GDM1 (cell line): ENCODE data around the gene NCKAP5.

ENCODE experiments used
- DNase-seq: peaks from one replicate; lab custom pipeline; 2025; lab: John Stamatoyannopoulos, UW

Gene NCKAP5

GRCh38 chr2:133574186-133574585 is 5.9 kb upstream of the NCKAP5 start:
- DNase-seq: no peak

- no peak for DNase-seq
Measured at GRCh38 chr2:133573491-133574162, 5.4 kb upstream of the NCKAP5 start.

DNA sequence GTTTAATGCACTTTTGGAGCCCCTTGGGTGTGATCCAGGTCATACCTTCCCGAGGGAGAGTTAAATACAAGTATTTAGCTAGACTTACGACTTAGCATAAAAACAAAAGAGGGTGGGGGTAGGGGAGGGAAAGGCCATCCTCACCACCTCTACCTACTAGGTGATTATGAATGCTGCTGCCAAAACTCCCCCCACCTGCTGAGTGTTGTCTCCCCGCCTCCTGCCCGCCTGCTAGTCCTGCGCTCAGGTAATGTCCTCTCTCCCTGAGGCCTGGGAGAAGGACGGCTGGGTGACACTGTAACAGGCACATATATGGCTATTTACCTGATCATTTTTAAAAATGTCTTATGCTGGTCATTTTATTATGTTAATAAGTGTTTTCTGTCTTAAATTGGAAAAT is 3.0 kb upstream of the NCKAP5 start:
- no peak for DNase-seq

- no peak for DNase-seq
Measured at GRCh38 chr2:133570542-133570941, 2.3 kb upstream of the NCKAP5 start.

DNA sequence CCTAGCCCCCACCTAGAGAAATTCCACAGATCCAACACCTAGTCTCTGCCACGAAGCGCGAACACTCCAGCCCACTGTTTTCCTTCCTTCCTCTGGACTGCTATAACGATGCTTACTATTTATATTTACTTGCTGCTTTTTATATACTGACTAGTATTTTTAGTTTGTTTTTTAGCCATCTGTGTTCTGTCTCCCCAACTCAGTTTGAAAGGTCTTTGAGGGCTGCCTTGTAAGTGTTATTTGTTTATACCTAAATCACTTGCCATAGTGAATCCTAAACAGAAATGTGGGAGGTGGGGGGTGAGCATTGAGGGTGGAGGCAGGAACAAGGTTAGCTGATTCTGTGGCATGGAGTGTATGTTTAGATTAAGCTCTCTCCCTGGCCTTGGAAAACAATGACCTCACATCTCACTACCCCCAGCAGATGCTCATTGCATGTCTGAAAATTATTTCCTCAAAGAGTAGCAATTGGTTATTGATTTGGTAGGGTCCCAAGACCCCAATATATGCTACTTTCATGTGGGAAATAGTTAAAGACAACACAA is 1.1 kb upstream of the NCKAP5 start:
- DNase-seq: no peak

DNA sequence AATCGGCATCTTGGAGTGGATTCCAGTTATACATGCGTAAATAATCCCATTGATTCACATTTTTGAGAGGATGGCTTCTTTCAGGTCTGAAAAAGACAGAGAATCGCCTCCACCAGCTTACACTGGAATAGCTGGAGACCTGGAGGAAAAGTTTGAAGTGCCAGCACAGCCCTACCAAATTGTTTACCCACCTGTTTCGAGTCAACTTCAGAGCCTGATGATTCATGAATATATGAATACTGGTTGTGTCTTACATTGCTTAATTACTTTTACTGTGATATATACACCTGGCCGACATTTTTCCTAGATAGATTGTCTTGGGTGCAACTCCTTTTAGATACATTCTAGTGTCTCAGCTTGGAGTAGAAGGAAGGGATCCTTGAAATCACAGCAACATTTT is 335 bp upstream of the NCKAP5 start:
- no peak for DNase-seq

DNA sequence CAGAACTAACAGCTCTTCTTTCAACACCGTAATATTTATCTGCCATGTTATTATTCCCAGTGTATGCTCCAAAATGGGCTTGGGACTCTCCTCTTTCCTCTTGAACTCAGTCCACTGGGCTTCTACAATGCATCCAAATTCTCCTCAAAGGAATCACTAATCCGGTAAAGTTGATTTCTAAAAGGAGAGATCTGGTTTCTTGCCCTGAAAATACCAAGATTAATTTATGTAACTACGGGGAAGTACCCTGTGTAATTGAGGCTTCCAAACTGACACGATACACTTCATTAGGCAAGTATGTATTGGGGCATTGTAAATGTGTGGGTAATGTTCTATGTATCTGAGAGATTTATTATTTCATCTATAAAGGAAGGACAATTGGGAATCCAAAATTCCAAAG is 5.7 kb downstream of the NCKAP5 start:
- DNase-seq: no peak

DNA sequence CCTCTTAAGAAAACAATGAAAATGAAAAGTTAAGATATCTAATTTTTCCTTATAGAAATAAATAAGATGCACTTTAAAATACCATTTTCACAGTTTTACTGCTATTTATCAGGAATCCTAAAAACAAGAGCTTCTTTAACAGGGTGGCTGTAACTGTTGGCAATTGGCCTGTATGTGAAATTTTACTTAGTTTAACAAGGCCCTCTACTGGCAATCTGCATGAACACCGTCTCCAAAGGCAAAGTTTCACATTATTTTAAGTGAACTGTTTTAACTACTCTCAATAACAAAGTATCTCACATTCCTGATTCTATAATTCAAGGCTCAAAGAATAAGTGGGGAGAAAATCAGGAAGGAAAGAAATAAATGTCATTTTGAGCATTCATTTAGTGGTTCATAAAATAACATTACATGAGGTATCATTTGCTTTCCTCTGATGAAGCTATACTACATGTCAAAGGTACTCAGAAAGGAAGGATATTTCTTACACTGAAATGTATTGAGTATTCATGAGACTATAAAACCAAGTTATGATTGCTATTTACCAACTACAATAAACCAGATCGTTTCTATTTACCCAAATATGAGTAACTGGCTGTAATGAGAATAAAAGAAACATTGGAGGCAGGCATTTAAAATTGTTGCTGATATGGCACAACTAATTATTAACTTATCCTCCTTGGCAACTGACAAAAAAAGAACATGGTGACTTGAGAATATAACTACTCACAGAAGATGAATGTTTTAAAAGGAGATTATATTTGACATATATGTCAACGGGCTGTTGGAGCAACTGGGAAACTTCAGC is 7.0 kb downstream of the NCKAP5 start:
- no peak for DNase-seq

- no peak for DNase-seq
Measured at GRCh38 chr2:133557614-133558013, 10.6 kb downstream of the NCKAP5 start.

- no peak for DNase-seq
Measured at GRCh38 chr2:133553838-133554408, 14.3 kb downstream of the NCKAP5 start.

- no peak for DNase-seq
Measured at GRCh38 chr2:133553251-133553650, 15.0 kb downstream of the NCKAP5 start.

DNA sequence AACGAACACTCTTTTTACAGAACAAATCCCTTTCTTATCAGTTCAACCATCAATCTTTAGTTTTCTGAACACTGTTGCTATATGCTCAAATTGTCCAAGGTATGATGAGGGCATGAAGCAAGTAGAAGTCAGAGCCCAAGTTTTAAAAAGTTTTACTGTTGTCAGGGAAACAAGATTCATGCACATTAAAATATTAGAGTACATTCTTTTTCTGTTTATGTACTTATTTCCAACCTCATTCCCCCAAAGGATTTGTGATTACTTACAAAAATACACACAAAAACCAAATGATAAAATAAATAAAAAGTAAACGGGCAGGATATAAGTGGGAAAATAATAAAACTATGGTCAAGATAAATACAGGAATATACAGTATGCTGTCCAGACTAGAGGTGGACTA is 15.4 kb downstream of the NCKAP5 start:
- DNase-seq: no peak

- no peak for DNase-seq
Measured at GRCh38 chr2:133541797-133542196, 26.5 kb downstream of the NCKAP5 start.

- DNase-seq: no peak
Measured at GRCh38 chr2:133541376-133541775, 26.9 kb downstream of the NCKAP5 start.

GRCh38 chr2:133532919-133533318 is 35.3 kb downstream of the NCKAP5 start:
- no peak for DNase-seq

GRCh38 chr2:133531382-133531781 is 36.9 kb downstream of the NCKAP5 start:
- DNase-seq: no peak

GRCh38 chr2:133530645-133531044 is 37.6 kb downstream of the NCKAP5 start:
- DNase-seq: no peak

DNA sequence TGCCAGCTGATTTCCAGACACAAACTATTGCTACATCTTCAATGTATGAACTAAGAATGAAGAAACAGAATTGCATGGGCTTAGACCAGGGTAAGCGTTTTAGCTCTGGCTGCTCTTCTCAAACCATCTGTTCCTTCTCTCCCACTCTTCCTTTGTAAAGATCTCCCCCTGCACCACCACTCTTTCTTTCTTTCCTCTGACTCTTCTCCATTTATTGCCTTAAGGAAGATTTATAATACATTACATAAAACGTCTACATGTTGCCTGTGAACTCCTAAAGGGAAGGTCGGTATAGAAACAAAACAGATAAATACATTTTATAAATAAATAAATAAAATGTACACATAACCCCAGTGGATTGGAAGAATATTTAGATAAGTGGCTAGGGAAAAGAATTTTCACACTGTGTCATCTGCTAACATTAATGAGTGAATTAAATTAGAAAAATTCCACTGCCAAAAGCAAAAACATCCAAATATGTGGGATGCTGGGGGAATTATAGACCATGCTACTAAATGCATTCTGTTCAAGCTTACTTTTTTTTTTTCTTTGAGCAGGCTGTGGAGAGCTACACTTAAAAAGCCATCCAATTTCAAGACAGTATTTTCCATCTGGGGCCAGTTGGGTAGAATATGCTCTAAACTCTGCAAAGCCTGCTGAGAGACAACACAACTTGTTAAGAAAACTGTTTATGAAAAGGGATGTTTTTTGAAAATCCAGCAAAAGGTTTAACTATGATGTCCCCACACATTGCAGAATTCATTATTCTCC is 41.5 kb downstream of the NCKAP5 start:
- DNase-seq: no peak

DNA sequence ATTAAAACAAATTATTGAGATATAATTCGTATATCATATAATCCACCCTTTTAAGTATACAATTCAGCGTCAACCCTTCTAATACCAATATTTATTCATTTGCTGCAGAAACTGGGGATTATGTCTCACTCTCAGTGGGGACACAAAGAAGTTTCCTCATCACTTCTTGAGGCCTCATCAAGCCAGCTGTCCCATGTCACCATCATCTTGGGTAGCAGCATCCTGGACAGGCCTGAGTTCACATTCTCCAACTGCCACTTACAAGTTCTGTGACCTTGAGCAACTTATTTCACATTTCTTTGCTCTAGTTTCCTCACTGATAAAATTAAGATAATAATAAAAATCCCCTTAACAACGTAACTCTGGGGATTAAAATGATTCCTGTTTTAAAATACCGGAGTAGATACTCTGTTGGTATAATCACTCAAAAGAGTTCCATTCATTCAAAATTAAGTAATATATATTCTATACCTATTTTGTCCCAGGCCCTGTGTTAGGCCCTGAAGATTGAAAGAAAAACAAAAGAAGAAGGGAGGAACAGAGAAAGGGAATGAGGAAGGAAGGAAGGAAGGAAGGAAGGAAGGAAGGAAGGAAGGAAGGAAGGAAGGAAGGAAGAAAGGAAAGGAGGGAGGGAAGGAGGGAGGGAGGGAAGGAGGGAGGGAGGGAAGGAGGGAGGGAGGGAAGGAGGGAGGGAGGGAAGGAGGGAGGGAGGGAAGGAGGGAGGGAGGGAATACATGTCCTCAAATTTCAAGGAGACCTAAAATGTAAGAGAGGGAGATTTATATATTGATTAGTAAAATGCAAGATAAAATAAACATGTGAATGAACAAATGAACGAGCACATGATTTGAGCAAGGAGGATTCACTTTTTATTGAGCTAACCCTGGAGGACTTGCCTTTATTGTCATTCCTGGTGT is 42.4 kb downstream of the NCKAP5 start:
- DNase-seq: no peak

- no peak for DNase-seq
Measured at GRCh38 chr2:133525090-133525489, 43.2 kb downstream of the NCKAP5 start.

DNA sequence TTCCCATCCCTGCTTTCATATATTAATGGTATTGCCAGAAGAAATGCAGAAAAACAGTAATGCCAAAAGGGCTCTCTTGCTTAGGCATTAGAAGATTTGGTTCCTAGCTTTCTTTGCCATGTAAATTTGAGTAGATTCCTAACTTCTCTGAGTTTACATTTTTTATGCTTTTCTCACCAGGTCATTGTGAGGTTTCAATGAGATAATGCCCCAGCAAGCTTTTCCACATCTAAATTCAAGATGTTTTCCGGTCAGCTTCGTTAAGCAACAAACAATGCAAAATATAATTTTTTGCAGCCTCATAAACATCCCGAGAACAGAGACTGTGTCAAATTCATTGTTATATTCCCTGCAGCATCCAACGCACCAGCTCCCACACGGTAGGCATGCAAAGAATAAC is 44.9 kb downstream of the NCKAP5 start:
- DNase-seq: no peak
